Measurements from ENCODE around the gene CSE1L.

Gene CSE1L

DNA sequence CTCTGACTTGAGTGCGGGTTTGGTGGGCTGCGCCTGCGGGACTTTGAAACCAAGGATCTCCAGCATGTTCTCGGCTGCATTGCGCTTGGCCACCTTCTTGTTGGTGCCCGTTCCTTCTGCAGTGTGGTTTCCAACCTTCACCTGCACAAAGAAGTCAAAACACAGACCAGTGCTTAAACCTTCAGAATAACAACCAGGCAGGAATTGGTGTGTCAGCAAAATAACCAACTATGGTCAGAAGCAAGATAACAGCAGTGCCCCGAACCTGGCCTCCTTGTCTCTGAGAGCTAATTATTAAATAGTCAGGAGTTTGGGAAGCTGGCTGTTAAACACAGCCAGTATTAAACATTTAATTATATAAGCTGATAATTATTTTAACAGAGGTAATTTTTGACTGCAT lies 73.9 kb downstream of the CSE1L start:
- TF ChIP-seq ZBTB48 (tag by site-specific recombination; IDR thresholded peaks at IDR 0.05) (no peak), RBAK (tag by site-specific recombination; IDR thresholded peaks at IDR 0.05) (no peak), ZNF211 (tag by site-specific recombination; IDR thresholded peaks at IDR 0.05; ENCODE audit: low read depth) (no peak)
- TF ChIP-seq, protein P1, sequence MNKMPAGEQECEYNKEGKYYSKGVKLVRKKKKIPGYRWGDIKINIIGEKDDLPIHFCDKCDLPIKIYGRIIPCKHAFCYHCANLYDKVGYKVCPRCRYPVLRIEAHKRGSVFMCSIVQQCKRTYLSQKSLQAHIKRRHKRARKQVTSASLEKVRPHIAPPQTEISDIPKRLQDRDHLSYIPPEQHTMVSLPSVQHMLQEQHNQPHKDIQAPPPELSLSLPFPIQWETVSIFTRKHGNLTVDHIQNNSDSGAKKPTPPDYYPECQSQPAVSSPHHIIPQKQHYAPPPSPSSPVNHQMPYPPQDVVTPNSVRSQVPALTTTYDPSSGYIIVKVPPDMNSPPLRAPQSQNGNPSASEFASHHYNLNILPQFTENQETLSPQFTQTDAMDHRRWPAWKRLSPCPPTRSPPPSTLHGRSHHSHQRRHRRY (tag by site-specific recombination; IDR thresholded peaks at IDR 0.05) = no peak
- POLR2A ChIA-PET = no interaction called here
- CTCF ChIA-PET = interaction anchor here (0.7 to 3.2 kb wide), 4 partner anchors 13 to 996 kb away, joined by 3 to 14 read pairs (median 7); no protein-coding TSS in a partner anchor
- Histone ChIP-seq H3K27ac (ENCODE audit: extremely low read depth, low read depth, low read length) (no peak overlapping the region), H3K4me3 (ENCODE audit: low read depth, low read length) (no peak overlapping the region), H3K4me1 (ENCODE audit: control insufficient read depth, insufficient read depth, low read length) (no peaks in the 10 kb centered on the region), H3K36me3 (ENCODE audit: control insufficient read depth in 2 of 2, insufficient read depth in 1 of 2, low read length in 2 of 2) (peaks cover 35 to 93% of the 10 kb centered on the region in 2 experiments), H3K9me3 (ENCODE audit: control insufficient read depth, insufficient read depth, low read depth, low read length) (no peaks in the 10 kb centered on the region)

DNA sequence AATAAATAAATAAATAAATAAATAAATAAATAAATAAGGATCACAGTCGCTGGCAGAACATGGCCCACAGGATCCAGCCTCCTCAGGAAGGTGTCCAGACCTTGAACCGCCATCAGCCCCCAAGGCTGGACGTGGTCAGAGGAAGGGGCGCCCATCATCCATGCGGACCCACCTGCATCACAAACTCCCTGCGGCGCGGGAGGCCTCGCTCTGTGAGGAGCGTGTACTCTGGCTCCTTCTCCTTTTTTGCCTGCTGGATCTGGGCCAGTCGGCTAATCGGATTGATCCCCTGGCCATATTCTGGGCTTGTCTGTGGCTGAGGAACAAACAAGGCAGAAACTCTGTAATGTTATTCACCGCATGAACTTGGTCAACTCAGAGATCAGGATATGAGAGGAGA lies 76.8 kb downstream of the CSE1L start:
- H3K4me3 ChIP-seq (ENCODE audit: low read depth, low read length) = no peak overlapping the region
- H3K27ac ChIP-seq (ENCODE audit: extremely low read depth, low read depth, low read length) = no peak overlapping the region
- no peaks in the 10 kb centered on the region for H3K4me1 ChIP-seq (ENCODE audit: control insufficient read depth, insufficient read depth, low read length)
- CTCF ChIA-PET = interaction anchor here (3.2 kb wide), 1 partner anchor 94 kb away, joined by 14 read pairs; no protein-coding TSS in a partner anchor
- POLR2A ChIA-PET = no interaction called here
- no peaks in the 10 kb centered on the region for H3K9me3 ChIP-seq (ENCODE audit: control insufficient read depth, insufficient read depth, low read depth, low read length)
- TF ChIP-seq ZBTB48 (tag by site-specific recombination; IDR thresholded peaks at IDR 0.05) (no peak), SP7 (tag by site-specific recombination; IDR thresholded peaks at IDR 0.05) (no peak), ZNF449 (tag by site-specific recombination; IDR thresholded peaks at IDR 0.05) (no peak), ZNF791 (tag by site-specific recombination; IDR thresholded peaks at IDR 0.05) (no peak), ZSCAN5A (tag by site-specific recombination; IDR thresholded peaks at IDR 0.05) (no peak), ZNF48 (tag by site-specific recombination; IDR thresholded peaks at IDR 0.05) (no peak), ZNF274 (IDR thresholded peaks at IDR 0.05; ENCODE audit: low read length) (no peak), ZNF274 (tag by site-specific recombination; IDR thresholded peaks at IDR 0.05; ENCODE audit: borderline replicate concordance) (no peak), ZFP41 (tag by site-specific recombination; IDR thresholded peaks at IDR 0.05; ENCODE audit: borderline replicate concordance) (no peak), ZNF146 (tag by site-specific recombination; IDR thresholded peaks at IDR 0.05) (no peak), YY1 (tag by site-specific recombination; IDR thresholded peaks at IDR 0.05) (no peak), EGR2 (tag by site-specific recombination; IDR thresholded peaks at IDR 0.05; ENCODE audit: low read depth) (no peak), ZNF530 (tag by site-specific recombination; IDR thresholded peaks at IDR 0.05; ENCODE audit: low read depth) (no peak), KLF1 (tag by site-specific recombination; IDR thresholded peaks at IDR 0.05) (no peak), ZEB2 (tag by site-specific recombination; IDR thresholded peaks at IDR 0.05) (no peak), ZBTB1 (tag by site-specific recombination; IDR thresholded peaks at IDR 0.05) (no peak), ZNF600 (tag by site-specific recombination; IDR thresholded peaks at IDR 0.05) (no peak)
- TF ChIP-seq, protein P2, sequence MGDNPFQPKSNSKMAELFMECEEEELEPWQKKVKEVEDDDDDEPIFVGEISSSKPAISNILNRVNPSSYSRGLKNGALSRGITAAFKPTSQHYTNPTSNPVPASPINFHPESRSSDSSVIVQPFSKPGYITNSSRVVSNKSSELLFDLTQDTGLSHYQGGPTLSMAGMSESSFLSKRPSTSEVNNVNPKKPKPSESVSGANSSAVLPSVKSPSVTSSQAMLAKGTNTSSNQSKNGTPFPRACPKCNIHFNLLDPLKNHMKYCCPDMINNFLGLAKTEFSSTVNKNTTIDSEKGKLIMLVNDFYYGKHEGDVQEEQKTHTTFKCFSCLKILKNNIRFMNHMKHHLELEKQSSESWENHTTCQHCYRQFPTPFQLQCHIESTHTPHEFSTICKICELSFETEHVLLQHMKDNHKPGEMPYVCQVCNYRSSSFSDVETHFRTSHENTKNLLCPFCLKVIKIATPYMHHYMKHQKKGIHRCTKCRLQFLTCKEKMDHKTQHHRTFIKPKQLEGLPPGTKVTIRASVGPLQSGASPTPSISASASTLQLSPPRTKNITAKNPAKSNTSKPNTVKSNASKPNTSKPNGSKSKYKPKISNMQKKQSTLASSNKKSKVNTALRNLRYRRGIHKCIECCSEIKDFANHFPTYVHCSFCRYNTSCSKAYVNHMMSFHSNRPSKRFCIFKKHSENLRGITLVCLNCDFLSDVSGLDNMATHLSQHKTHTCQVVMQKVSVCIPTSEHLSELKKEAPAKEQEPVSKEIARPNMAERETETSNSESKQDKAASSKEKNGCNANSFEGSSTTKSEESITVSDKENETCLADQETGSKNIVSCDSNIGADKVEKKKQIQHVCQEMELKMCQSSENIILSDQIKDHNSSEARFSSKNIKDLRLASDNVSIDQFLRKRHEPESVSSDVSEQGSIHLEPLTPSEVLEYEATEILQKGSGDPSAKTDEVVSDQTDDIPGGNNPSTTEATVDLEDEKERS (tag by site-specific recombination; IDR thresholded peaks at IDR 0.05) = no peak
- TF ChIP-seq, protein P3, sequence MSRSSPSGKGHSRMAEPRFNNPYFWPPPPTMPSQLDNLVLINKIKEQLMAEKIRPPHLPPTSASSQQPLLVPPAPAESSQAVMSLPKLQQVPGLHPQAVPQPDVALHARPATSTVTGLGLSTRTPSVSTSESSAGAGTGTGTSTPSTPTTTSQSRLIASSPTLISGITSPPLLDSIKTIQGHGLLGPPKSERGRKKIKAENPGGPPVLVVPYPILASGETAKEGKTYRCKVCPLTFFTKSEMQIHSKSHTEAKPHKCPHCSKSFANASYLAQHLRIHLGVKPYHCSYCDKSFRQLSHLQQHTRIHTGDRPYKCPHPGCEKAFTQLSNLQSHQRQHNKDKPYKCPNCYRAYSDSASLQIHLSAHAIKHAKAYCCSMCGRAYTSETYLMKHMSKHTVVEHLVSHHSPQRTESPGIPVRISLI (tag by site-specific recombination; IDR thresholded peaks at IDR 0.05) = no peak
- H3K36me3 ChIP-seq (ENCODE audit: control insufficient read depth in 2 of 2, insufficient read depth in 1 of 2, low read length in 2 of 2) = peaks cover 35 to 72% of the 10 kb centered on the region in 2 experiments

Data from HEK293 (cell line).